Smooth muscle cell (in vitro differentiated cells): ENCODE data around the gene STUM. TPM values are rescaled to one million over a fixed set of nuclear protein-coding genes. Genes with fewer than 3 reads are reported as not detected.

Experiments
- DNase-seq: peaks from one replicate; lab custom pipeline; 2025; ENCODE audit not compliant: unreplicated experiment; lab: John Stamatoyannopoulos, UW
- H2AFZ ChIP-seq: fragments of 200-600 bp; sonication (generic); 2 replicates; pipeline ENCODE4 v1.6.0; 2016; ENCODE audit warnings: antibody characterized with exemption, low read depth, mild to moderate bottlenecking
- H3F3A ChIP-seq: fragments of 200-600 bp; sonication (generic); 2 replicates; pipeline ENCODE4 v1.6.0; 2017; ENCODE audit warnings: antibody characterized with exemption, low read depth
- H3K27ac ChIP-seq: fragments of 200-600 bp; sonication (generic); 2 replicates; pipeline ENCODE4 v1.5.1; 2016; ENCODE audit warnings: low read depth, mild to moderate bottlenecking
- H3K27me3 ChIP-seq: fragments of 200-600 bp; sonication (generic); 2 replicates; pipeline ENCODE4 v1.6.1; 2016; ENCODE audit warnings: low read depth, mild to moderate bottlenecking
- H3K36me3 ChIP-seq: fragments of 200-600 bp; sonication (generic); 2 replicates; pipeline ENCODE4 v1.5.1; 2016; ENCODE audit warnings: low read depth
- H3K4me1 ChIP-seq: fragments of 200-600 bp; sonication (generic); 2 replicates; pipeline ENCODE4 v1.5.1; 2016; ENCODE audit warnings: low read depth
- H3K4me2 ChIP-seq: fragments of 200-600 bp; sonication (generic); 2 replicates; pipeline ENCODE4 v1.6.0; 2016; ENCODE audit warnings: mild to moderate bottlenecking
- H3K4me3 ChIP-seq: fragments of 200-600 bp; sonication (generic); 2 replicates; pipeline ENCODE4 v1.5.1; 2016; ENCODE audit warnings: mild to moderate bottlenecking
- H3K79me2 ChIP-seq: fragments of 200-600 bp; sonication (generic); 2 replicates; pipeline ENCODE4 v1.6.0; 2016; ENCODE audit warnings: low read depth, mild to moderate bottlenecking
- H3K9ac ChIP-seq: fragments of 200-600 bp; sonication (generic); 2 replicates; pipeline ENCODE4 v1.6.0; 2016; ENCODE audit warnings: low read depth
- H3K9me3 ChIP-seq: fragments of 200-600 bp; sonication (generic); replicated peaks from 2 replicates; pipeline ENCODE4 v1.5.1; 2016; ENCODE audit warnings: low read depth
- H4K20me1 ChIP-seq: fragments of 200-600 bp; sonication (generic); 2 replicates; pipeline ENCODE4 v1.6.0; 2016; ENCODE audit warnings: low read depth
- WGBS: methylation state at CpG from one replicate; pipeline ENCODE4 v1.1.7; 2016; ENCODE audit warnings: low lambda C conversion rate; 5-methylcytosine and 5-hydroxymethylcytosine counted together
- polyA plus RNA-seq: library from polyadenylated mRNA; unstranded; fragments of >200 nt; fragmentation: Nextera tagmentation; extraction: Ambion mirVana; gene quantifications from 2 replicates; pipeline ENCODE4 v1.2.1, GENCODE V29; 2016
- total RNA-seq: library from RNA; depleted of rRNA; stranded (reverse); fragments of >200 nt; gene quantifications from 2 replicates; pipeline ENCODE4 v1.2.3, GENCODE V29; 2014
- TF ChIP-seq, protein P1 (sequence below): fragments of 200-600 bp; sonication (generic); IDR thresholded peaks from 2 replicates; pipeline ENCODE4 v1.5.1; 2017; ENCODE audit warnings: borderline replicate concordance, mild to moderate bottlenecking, antibody characterized with exemption; ENCODE audit not compliant: insufficient read depth, poor library complexity, severe bottlenecking

STUM gene
- total and polyA plus RNA-seq, 2 experiments from 2014 or later, result 0.04 TPM; not detected in 1

DNA sequence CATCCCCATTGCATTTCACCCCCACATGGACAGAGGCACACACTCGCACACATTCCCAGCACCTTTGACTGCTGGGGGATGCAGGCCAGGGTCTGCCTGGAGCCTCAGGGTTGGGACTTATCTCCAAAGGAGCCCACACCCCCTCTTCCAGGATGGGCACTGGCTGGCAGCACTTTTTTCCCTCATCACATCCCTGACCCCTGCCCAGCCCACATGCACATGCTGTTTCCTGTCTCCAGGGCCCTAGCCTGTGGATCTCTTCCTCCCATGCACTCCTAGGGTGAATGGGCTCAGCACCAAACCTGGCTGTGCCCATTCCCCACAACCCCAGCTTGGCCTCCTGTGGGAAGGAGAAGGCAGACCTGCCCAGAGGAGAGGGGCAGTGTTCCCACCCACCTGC is 59.3 kb downstream of the STUM start:
- no peaks in the 10 kb centered on the region for H4K20me1 ChIP-seq
- TF ChIP-seq, protein P1, sequence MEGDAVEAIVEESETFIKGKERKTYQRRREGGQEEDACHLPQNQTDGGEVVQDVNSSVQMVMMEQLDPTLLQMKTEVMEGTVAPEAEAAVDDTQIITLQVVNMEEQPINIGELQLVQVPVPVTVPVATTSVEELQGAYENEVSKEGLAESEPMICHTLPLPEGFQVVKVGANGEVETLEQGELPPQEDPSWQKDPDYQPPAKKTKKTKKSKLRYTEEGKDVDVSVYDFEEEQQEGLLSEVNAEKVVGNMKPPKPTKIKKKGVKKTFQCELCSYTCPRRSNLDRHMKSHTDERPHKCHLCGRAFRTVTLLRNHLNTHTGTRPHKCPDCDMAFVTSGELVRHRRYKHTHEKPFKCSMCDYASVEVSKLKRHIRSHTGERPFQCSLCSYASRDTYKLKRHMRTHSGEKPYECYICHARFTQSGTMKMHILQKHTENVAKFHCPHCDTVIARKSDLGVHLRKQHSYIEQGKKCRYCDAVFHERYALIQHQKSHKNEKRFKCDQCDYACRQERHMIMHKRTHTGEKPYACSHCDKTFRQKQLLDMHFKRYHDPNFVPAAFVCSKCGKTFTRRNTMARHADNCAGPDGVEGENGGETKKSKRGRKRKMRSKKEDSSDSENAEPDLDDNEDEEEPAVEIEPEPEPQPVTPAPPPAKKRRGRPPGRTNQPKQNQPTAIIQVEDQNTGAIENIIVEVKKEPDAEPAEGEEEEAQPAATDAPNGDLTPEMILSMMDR, result no peak
- H3K27ac ChIP-seq, result no peak overlapping the region
- H3K9me3 ChIP-seq, result no peaks in the 10 kb centered on the region
- no peak overlapping the region for H2AFZ ChIP-seq
- no peaks in the 10 kb centered on the region for H3K27me3 ChIP-seq
- H3K4me1 ChIP-seq, result peaks cover 15% of the 10 kb centered on the region
- no peaks in the 10 kb centered on the region for H3F3A ChIP-seq
- no peak overlapping the region for H3K4me3 ChIP-seq
- no peaks in the 10 kb centered on the region for H3K36me3 ChIP-seq
- H3K4me2 ChIP-seq, result no peak overlapping the region
- H3K79me2 ChIP-seq, result no peaks in the 10 kb centered on the region
- no peak overlapping the region for H3K9ac ChIP-seq
- no peak for DNase-seq
- 100% methylated on average over 1 of the region's 1 CpG for WGBS

- DNase-seq, result peak; percentile 10
- Histone ChIP-seq H3K4me3 (no peak overlapping the region), H3K27ac (no peak overlapping the region), H3K9me3 (no peaks in the 10 kb centered on the region), H3K4me1 (peaks cover 6% of the 10 kb centered on the region), H2AFZ (no peak overlapping the region), H3K79me2 (no peaks in the 10 kb centered on the region), H3K36me3 (no peaks in the 10 kb centered on the region), H3K4me2 (no peak overlapping the region), H4K20me1 (no peaks in the 10 kb centered on the region), H3K9ac (no peak overlapping the region), H3K27me3 (no peaks in the 10 kb centered on the region), H3F3A (no peaks in the 10 kb centered on the region)
- TF ChIP-seq, protein P1, result peak; percentile 95
- 53% methylated on average over 18 of the region's 18 CpGs for WGBS
Measured at GRCh38 chr1:226608699-226609505, 60.3 kb downstream of the STUM start.

GRCh38 chr1:226609836-226610455 is 61.4 kb downstream of the STUM start:
- H3K4me1 ChIP-seq, result no peaks in the 10 kb centered on the region
- H3K27ac ChIP-seq, result no peak overlapping the region
- no peak for DNase-seq
- 58% methylated on average over 11 of the region's 11 CpGs for WGBS
- H3F3A ChIP-seq, result no peaks in the 10 kb centered on the region
- H3K9ac ChIP-seq, result no peak overlapping the region
- H4K20me1 ChIP-seq, result no peaks in the 10 kb centered on the region
- no peaks in the 10 kb centered on the region for H3K9me3 ChIP-seq
- TF ChIP-seq, protein P1, result no peak
- no peak overlapping the region for H3K4me2 ChIP-seq
- no peaks in the 10 kb centered on the region for H3K36me3 ChIP-seq
- no peak overlapping the region for H3K4me3 ChIP-seq
- H3K27me3 ChIP-seq, result no peaks in the 10 kb centered on the region
- no peak overlapping the region for H2AFZ ChIP-seq
- no peaks in the 10 kb centered on the region for H3K79me2 ChIP-seq
